Fibroblast of upper back skin (primary cell): Measurements from ENCODE around the gene ARHGAP18.

Experiments used
- DNase-seq: peaks from one replicate; pipeline ENCODE4 v3.0.0-alpha.2; 2013

The ARHGAP18 gene

GRCh38 chr6:129686941-129687627, 22.9 kb downstream of the ARHGAP18 start:
- DNase-seq: peak; percentile 45

- DNase-seq: no peak
Measured at GRCh38 chr6:129685662-129686031, 24.3 kb downstream of the ARHGAP18 start.

GRCh38 chr6:129684903-129685661, 24.9 kb downstream of the ARHGAP18 start:
- DNase-seq: no peak

GRCh38 chr6:129684323-129684884, 25.6 kb downstream of the ARHGAP18 start:
- no peak for DNase-seq

- DNase-seq: peak; percentile 99
Measured at GRCh38 chr6:129683601-129684322, 26.2 kb downstream of the ARHGAP18 start.

- DNase-seq: no peak
Measured at GRCh38 chr6:129681913-129682205, 28.1 kb downstream of the ARHGAP18 start.

GRCh38 chr6:129680633-129681032, 29.3 kb downstream of the ARHGAP18 start:
- no peak for DNase-seq

GRCh38 chr6:129679758-129680157, 30.2 kb downstream of the ARHGAP18 start:
- DNase-seq: no peak

GRCh38 chr6:129679275-129679674, 30.7 kb downstream of the ARHGAP18 start:
- peak; percentile 73 for DNase-seq

GRCh38 chr6:129678463-129678862, 31.5 kb downstream of the ARHGAP18 start:
- no peak for DNase-seq

GRCh38 chr6:129677620-129678325, 32.2 kb downstream of the ARHGAP18 start:
- no peak for DNase-seq

GRCh38 chr6:129675669-129676472, 34.1 kb downstream of the ARHGAP18 start:
- DNase-seq: no peak

GRCh38 chr6:129673748-129674147, 36.2 kb downstream of the ARHGAP18 start:
- DNase-seq: no peak

- peak; percentile 81 for DNase-seq
Measured at GRCh38 chr6:129672881-129673631, 36.9 kb downstream of the ARHGAP18 start.

GRCh38 chr6:129672341-129672682, 37.7 kb downstream of the ARHGAP18 start:
- no peak for DNase-seq

- DNase-seq: no peak
Measured at GRCh38 chr6:129671442-129672340, 38.3 kb downstream of the ARHGAP18 start.

- DNase-seq: no peak
Measured at GRCh38 chr6:129670634-129671033, 39.3 kb downstream of the ARHGAP18 start.

- peak; percentile 80 for DNase-seq
Measured at GRCh38 chr6:129667621-129668020, 42.4 kb downstream of the ARHGAP18 start.

- no peak for DNase-seq
Measured at GRCh38 chr6:129667034-129667433, 42.9 kb downstream of the ARHGAP18 start.

- DNase-seq: no peak
Measured at GRCh38 chr6:129665555-129665954, 44.4 kb downstream of the ARHGAP18 start.
